LNCaP clone FGC (cell line): ENCODE results near the gene TUG1.

Source experiments
- DNase-seq: peaks from one replicate; pipeline ENCODE4 v3.0.0-alpha.2; 2011; ENCODE audit warnings: low read depth
- H3K4me3 ChIP-seq: 2 replicates; pipeline ENCODE4 v1.5.1; 2011; ENCODE audit warnings: mild to moderate bottlenecking, low read depth, low read length, control low read depth
- TF ChIP-seq, protein P1 (sequence below): IDR thresholded peaks from 2 replicates; pipeline ENCODE4 v1.5.1; 2012; ENCODE audit warnings: mild to moderate bottlenecking; ENCODE audit not compliant: control insufficient read depth, insufficient read depth; ENCODE audit errors: extremely low read depth

The TUG1 gene

DNA sequence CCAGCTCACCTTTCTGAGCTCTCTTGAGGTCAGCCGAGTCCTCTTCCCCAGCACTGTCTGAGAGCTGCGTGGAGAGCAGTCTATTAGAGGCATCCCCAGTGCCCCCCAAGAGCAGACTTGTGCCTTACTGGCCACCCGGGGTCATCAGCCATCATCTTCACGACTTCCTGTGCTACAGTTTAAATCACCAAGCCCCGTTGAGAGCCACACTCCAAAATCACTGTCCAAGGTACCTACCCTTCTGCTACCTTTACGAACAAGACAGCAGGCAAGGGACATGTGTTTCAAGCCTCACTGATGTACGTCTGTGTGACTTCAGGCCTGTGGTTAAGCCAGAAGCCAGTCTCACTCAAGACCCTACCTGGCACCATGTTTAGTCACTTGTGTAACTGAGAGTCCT lies 35.6 kb upstream of the TUG1 start:
- TF ChIP-seq, protein P1, sequence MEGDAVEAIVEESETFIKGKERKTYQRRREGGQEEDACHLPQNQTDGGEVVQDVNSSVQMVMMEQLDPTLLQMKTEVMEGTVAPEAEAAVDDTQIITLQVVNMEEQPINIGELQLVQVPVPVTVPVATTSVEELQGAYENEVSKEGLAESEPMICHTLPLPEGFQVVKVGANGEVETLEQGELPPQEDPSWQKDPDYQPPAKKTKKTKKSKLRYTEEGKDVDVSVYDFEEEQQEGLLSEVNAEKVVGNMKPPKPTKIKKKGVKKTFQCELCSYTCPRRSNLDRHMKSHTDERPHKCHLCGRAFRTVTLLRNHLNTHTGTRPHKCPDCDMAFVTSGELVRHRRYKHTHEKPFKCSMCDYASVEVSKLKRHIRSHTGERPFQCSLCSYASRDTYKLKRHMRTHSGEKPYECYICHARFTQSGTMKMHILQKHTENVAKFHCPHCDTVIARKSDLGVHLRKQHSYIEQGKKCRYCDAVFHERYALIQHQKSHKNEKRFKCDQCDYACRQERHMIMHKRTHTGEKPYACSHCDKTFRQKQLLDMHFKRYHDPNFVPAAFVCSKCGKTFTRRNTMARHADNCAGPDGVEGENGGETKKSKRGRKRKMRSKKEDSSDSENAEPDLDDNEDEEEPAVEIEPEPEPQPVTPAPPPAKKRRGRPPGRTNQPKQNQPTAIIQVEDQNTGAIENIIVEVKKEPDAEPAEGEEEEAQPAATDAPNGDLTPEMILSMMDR: no peak
- DNase-seq: no peak
- no peak overlapping the region for H3K4me3 ChIP-seq

DNA sequence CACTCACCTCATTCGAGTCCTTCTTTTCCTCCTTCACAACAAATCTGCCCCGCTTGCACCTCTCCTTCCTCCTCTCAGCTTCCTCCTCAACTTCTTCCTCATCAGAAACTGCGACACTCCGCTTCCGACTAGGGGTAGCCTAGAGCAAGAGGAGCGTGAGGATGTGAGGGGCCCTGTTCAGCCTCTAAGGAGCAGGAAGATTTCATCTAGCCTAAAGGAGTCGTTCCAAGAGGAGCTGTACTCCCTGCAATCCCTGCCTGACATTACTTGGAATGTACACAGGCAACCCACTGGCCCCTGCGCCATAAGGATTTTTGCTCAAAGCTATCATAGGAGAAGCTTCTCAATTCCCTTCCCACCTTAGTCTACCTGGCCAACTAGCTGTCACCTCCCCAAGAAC lies 35.0 kb upstream of the TUG1 start:
- no peak for DNase-seq
- H3K4me3 ChIP-seq: no peak overlapping the region
- TF ChIP-seq, protein P1: no peak

DNA sequence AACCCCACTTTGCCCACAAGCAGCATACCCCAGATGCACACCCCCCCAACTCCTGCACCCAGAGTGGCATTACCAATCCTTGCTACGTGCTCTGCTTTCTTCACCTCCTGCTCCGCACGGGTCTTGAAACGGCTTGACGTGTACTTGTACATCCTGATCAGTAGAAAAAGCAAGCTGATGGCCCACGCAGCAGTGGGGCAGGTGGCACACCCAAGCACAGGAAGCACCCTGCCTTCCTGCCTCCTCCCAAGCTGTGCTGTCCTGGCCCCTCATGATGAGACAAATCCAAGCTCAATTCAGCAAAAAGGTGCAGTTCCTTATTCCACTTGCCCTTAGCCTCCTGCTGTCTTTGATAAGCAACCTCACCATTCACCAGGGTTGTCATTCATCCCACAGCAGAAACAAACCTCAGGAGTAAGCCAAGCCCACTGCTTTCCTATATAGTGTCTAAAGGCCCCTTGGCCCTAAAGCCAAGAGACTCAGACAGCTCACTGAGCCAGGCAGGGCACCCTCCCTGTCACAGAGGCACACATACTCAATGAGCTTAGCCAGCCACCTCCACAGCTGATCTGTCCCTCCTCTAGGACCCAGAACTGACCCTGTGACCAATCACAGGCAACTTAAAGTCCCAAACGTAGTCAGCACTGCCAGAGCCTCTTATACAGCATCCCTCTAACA lies 28.2 kb upstream of the TUG1 start:
- H3K4me3 ChIP-seq: no peak overlapping the region
- TF ChIP-seq, protein P1: no peak
- no peak for DNase-seq

DNA sequence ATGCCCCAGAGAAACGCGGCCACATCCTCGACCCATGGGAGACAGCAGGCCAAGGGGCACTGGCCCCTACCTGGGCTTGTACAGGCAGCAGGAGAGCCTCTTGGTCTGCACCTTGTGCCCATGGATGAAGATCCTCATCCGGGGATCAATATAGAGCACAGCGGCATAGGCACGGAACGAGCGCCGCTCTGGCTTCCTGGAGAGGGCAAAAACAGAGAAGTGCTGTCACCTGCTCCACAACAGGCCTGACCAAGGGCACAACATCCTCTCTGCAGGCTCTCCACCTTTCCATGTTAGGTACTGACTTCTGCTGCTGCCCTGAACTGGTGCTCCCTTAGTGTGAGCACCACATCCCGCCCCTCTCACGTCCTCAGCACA lies 27.7 kb upstream of the TUG1 start:
- no peak overlapping the region for H3K4me3 ChIP-seq
- no peak for DNase-seq
- TF ChIP-seq, protein P1: no peak

DNA sequence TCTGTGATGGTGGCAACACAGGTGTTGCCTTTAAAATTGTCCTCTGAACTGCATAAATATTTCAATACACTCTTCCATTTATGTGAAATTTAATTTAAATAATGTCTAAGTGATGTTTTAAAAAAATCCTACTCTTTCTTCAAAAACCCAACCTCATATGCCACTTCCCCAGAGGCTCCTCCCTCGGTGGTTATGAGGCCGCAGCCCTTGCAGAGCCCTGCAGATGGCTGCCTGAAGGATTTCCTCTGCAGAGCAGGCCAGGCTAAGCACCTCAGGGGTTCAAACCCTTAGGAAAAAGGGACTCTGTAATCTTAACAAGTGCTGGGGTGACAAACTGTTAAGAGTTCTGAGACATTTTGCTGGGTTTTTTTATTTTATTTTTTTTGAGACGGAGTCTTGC lies 25.7 kb upstream of the TUG1 start:
- TF ChIP-seq, protein P1: no peak
- DNase-seq: no peak
- H3K4me3 ChIP-seq: no peak overlapping the region

DNA sequence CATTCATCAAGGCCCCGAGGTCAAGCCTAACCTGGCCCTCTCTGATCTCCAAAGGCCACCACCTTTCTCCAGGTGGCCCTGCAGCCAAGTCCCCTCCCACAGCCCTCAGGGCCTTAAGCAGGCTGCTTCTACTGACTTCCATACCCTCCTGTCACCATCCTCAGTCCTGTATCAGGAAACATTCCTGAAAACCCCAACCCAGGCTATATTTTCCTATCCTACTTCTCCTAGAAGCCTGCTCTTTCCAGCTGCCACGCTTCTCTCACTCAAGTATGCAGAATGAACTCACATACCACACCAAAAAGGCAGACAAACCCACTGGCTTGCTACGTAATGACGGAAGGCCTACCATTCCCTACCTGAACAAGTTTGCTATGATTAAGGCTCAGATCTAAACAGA lies 24.1 kb upstream of the TUG1 start:
- TF ChIP-seq, protein P1: no peak
- no peak overlapping the region for H3K4me3 ChIP-seq

DNA sequence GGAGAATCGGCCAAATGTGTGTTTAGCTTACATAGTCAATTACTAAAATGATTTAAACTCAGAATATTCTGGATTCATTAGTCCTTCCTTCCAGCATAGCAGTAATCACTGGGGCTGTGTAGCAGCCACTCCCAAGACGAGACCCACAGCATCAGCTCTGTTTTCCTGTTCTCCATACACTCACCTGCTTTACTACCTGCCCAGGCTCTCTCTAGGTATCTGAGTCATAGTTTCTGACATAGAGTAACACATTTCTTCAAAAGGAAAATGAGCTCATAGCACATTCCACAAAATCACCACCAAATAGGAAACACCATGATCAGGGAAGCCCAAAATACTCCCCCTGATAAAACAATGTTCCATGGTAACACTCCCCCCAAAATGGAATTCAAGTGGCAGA lies 23.4 kb upstream of the TUG1 start:
- DNase-seq: no peak
- no peak overlapping the region for H3K4me3 ChIP-seq
- TF ChIP-seq, protein P1: no peak

More for the DNA sequence above, 24.1 kb upstream of the TUG1 start:
- DNase-seq: no peak
